ENCODE data around the gene ZPBP2.

GRCh38 chr17:39838784-39839183 lies 29.2 kb upstream of the ZPBP2 start:
- TF ChIP-seq CTCF (IDR thresholded peaks at IDR 0.05; ENCODE audit: low read length) (no peak), EZH2 (IDR thresholded peaks at IDR 0.05; ENCODE audit: borderline replicate concordance, low read length) (no peak)

All from OCI-LY1 (cell line).